H1 (cell line): Measurements from ENCODE around the gene KCNQ1. TPM values are rescaled to one million over a fixed set of nuclear protein-coding genes. Genes with fewer than 3 reads are reported as not detected.

Experiments used
- CTCF ChIA-PET: fragments of 300-600 bp; sonication (Branson Sonifier 250); formaldehyde crosslinking; loops from one replicate; lab custom pipeline; 2021; ENCODE audit not compliant: partially characterized antibody; lab: Charles Lee
- POLR2A ChIA-PET: fragments of 300-600 bp; sonication (Branson Sonifier 250); formaldehyde crosslinking; loops from one replicate; lab custom pipeline; 2021; ENCODE audit warnings: inconsistent platforms; ENCODE audit not compliant: partially characterized antibody; lab: Charles Lee
- DNase-seq, 2 experiments: peaks; one replicate each; pipeline versions ENCODE4 v3.0.0 to v3.0.0-alpha.2; 2010 to 2022; ENCODE audit warnings: low spot score in 2 of 2, low read depth in 1 of 2, mixed read lengths in 1 of 2
- FAIRE-seq: peaks from 2 replicates; lab custom pipeline; 2011; peaks lifted over from hg19 to GRCh38; lab: Jason Lieb, UNC
- H2AFZ ChIP-seq: 2 replicates; pipeline ENCODE4 v1.8.1; 2012; ENCODE audit warnings: low read length, inconsistent platforms
- H2AK5ac ChIP-seq: 2 replicates; pipeline ENCODE4 v1.6.1; 2013; ENCODE audit warnings: low read depth, low read length
- H2BK120ac ChIP-seq: replicated peaks from 2 replicates; pipeline ENCODE3; 2013; ENCODE audit warnings: low read depth, low read length, inconsistent platforms
- H2BK12ac ChIP-seq: 2 replicates; pipeline ENCODE4 v1.6.1; 2013; ENCODE audit warnings: low read depth, low read length
- H2BK15ac ChIP-seq: 2 replicates; pipeline ENCODE4 v1.6.1; 2013; ENCODE audit warnings: low read length
- H2BK20ac ChIP-seq: 2 replicates; pipeline ENCODE4 v1.6.1; 2013; ENCODE audit warnings: low read length
- H2BK5ac ChIP-seq: 2 replicates; pipeline ENCODE4 v1.6.1; 2013; ENCODE audit warnings: low read depth, low read length
- H3K14ac ChIP-seq: 2 replicates; pipeline ENCODE4 v1.6.1; 2013; ENCODE audit warnings: inconsistent platforms; ENCODE audit not compliant: insufficient read length
- H3K18ac ChIP-seq: 2 replicates; pipeline ENCODE4 v1.6.1; 2013; ENCODE audit warnings: low read length; ENCODE audit errors: extremely low read depth
- H3K23ac ChIP-seq: 2 replicates; pipeline ENCODE4 v1.6.1; 2013; ENCODE audit warnings: inconsistent platforms; ENCODE audit not compliant: insufficient read length
- H3K23me2 ChIP-seq: 2 replicates; pipeline ENCODE4 v1.6.1; 2013; ENCODE audit warnings: low read depth, low read length
- H3K27ac ChIP-seq: 2 replicates; pipeline ENCODE4 v1.6.1; 2011; ENCODE audit warnings: low read depth, low read length, inconsistent platforms
- H3K27me3 ChIP-seq, 4 experiments: replicated peaks in 1 of 4; 1 replicate in 1 of 4; 2 replicates in 3 of 4; pipeline versions ENCODE4 v1.6.1 to v1.8.1; 2011 to 2013; ENCODE audit warnings: low read length in 3 of 4, mild to moderate bottlenecking in 3 of 4, inconsistent platforms in 2 of 4, mixed read lengths in 2 of 4, moderate library complexity in 1 of 4; ENCODE audit not compliant: control insufficient read depth in 3 of 4, insufficient read depth in 3 of 4; ENCODE audit errors: extremely low read depth in 1 of 4
- H3K36me3 ChIP-seq, 4 experiments: 2 replicates each; pipeline versions ENCODE4 v1.6.1 to v1.8.1; 2011 to 2013; ENCODE audit warnings: mild to moderate bottlenecking in 4 of 4, low read length in 3 of 4, moderate library complexity in 2 of 4, control low read depth in 1 of 4, inconsistent platforms in 1 of 4; ENCODE audit not compliant: insufficient read depth in 4 of 4, control insufficient read depth in 2 of 4
- H3K4ac ChIP-seq: replicated peaks from 2 replicates; pipeline ENCODE3; 2013; ENCODE audit warnings: low read length, low read depth, mixed read lengths, inconsistent platforms; ENCODE audit not compliant: insufficient read length
- H3K4me1 ChIP-seq, 4 experiments: replicated peaks in 1 of 4; 1 replicate in 1 of 4; 2 replicates in 3 of 4; pipeline versions ENCODE4 v1.6.1 to v1.8.1; 2011 to 2013; ENCODE audit warnings: low read length in 3 of 4, inconsistent platforms in 2 of 4, mixed read lengths in 1 of 4; ENCODE audit not compliant: insufficient read depth in 4 of 4, control insufficient read depth in 3 of 4
- H3K4me2 ChIP-seq, 2 experiments: 2 replicates each; pipeline versions ENCODE4 v1.6.1 to v1.8.1; 2011 to 2013; ENCODE audit warnings: low read depth in 2 of 2, low read length in 2 of 2, control low read depth in 1 of 2, inconsistent platforms in 1 of 2, mild to moderate bottlenecking in 1 of 2; ENCODE audit not compliant: insufficient read depth in 1 of 2
- H3K4me3 ChIP-seq, 4 experiments: fragments of 200-600, 300-600 bp in 1 of 4; sonication (generic), shearing (Covaris generic), sonication (Bioruptor Twin) in 1 of 4; 2 replicates each; pipeline versions ENCODE4 v1.5.1 to v1.8.1; 2011 to 2016; ENCODE audit warnings: low read length in 4 of 4, low read depth in 3 of 4, control low read depth in 2 of 4, inconsistent platforms in 2 of 4, mild to moderate bottlenecking in 2 of 4, mixed read lengths in 1 of 4, moderate library complexity in 1 of 4; ENCODE audit not compliant: insufficient read depth in 2 of 4; ENCODE audit errors: extremely low read depth in 1 of 4
- H3K56ac ChIP-seq: replicated peaks from 2 replicates; pipeline ENCODE3; 2013; ENCODE audit warnings: low read depth, mild to moderate bottlenecking, mixed read lengths, low read length, inconsistent platforms; ENCODE audit not compliant: insufficient read length
- H3K79me1 ChIP-seq: 2 replicates; pipeline ENCODE4 v1.6.1; 2013; ENCODE audit warnings: low read depth, low read length, control low read depth
- H3K79me2 ChIP-seq, 2 experiments: 2 replicates each; pipeline versions ENCODE4 v1.6.1 to v1.8.1; 2012 to 2013; ENCODE audit warnings: low read length in 2 of 2, mild to moderate bottlenecking in 2 of 2, inconsistent platforms in 1 of 2; ENCODE audit not compliant: insufficient read depth in 2 of 2, control insufficient read depth in 1 of 2
- H3K9ac ChIP-seq, 4 experiments: replicated peaks in 1 of 4; 1 replicate in 1 of 4; 2 replicates in 3 of 4; pipeline versions ENCODE4 v1.6.1 to v1.8.1; 2011 to 2013; ENCODE audit warnings: low read depth in 3 of 4, low read length in 3 of 4, control low read depth in 2 of 4, mild to moderate bottlenecking in 2 of 4, moderate library complexity in 2 of 4, inconsistent platforms in 1 of 4; ENCODE audit errors: extremely low read depth in 1 of 4
- H3K9me3 ChIP-seq, 2 experiments: 2 replicates each; pipeline versions ENCODE4 v1.6.1 to v1.8.1; 2012 to 2013; ENCODE audit warnings: mild to moderate bottlenecking in 2 of 2, moderate library complexity in 2 of 2, control low read depth in 1 of 2, inconsistent platforms in 1 of 2, low read depth in 1 of 2, low read length in 1 of 2, mixed read lengths in 1 of 2; ENCODE audit not compliant: insufficient read depth in 2 of 2
- H4K20me1 ChIP-seq, 2 experiments: replicated peaks in 1 of 2; 2 replicates each; pipeline versions ENCODE3 to v1.8.1; 2011 to 2013; ENCODE audit warnings: inconsistent platforms in 2 of 2, low read length in 2 of 2, mild to moderate bottlenecking in 1 of 2; ENCODE audit not compliant: insufficient read depth in 2 of 2, control insufficient read depth in 1 of 2
- H4K5ac ChIP-seq: 2 replicates; pipeline ENCODE4 v1.6.1; 2013; ENCODE audit warnings: low read length, low read depth, mixed read lengths, inconsistent platforms; ENCODE audit not compliant: insufficient read length
- H4K8ac ChIP-seq: 2 replicates; pipeline ENCODE4 v1.8.0; 2013; ENCODE audit warnings: mild to moderate bottlenecking, moderate library complexity, low read length, inconsistent platforms; ENCODE audit not compliant: insufficient read depth; ENCODE audit errors: extremely low read depth
- H4K91ac ChIP-seq: replicated peaks from 2 replicates; pipeline ENCODE3; 2013; ENCODE audit warnings: low read length, mixed read lengths, inconsistent platforms; ENCODE audit not compliant: insufficient read length
- POU5F1 ChIP-seq: IDR thresholded peaks from 2 replicates; pipeline ENCODE4 v1.6.1; 2011; ENCODE audit warnings: low read depth, mild to moderate bottlenecking, low read length, moderate library complexity
- RFX5 ChIP-seq: IDR thresholded peaks from 2 replicates; pipeline ENCODE4 v1.6.1; 2011; ENCODE audit warnings: low read depth, low read length, improper control_type of control experiment, borderline replicate concordance
- WGBS, 2 experiments: shearing (Covaris generic) in 1 of 2; methylation state at CpG; one replicate each; pipeline versions ENCODE4 v1.1.6 to v1.1.7; 2013 to 2015; ENCODE audit warnings: low lambda C conversion rate in 2 of 2, mixed read lengths in 2 of 2, inconsistent platforms in 1 of 2, low coverage in 1 of 2, missing lambda C conversion rate in 1 of 2; ENCODE audit not compliant: insufficient replicate concordance in 2 of 2, insufficient coverage in 1 of 2, insufficient read length in 1 of 2; ENCODE audit errors: extremely low coverage in 1 of 2, missing lambda C conversion rate in 1 of 2; 5-methylcytosine and 5-hydroxymethylcytosine counted together
- polyA plus RNA-seq, 7 experiments: library from polyadenylated mRNA; depleted of rRNA in 3 of 7; stranded (reverse) in 5 of 7; unstranded in 2 of 7; fragments of >200 nt in 5 of 7; fragments of 200-250 nt in 2 of 7; gene quantifications; 1 replicate in 5 of 7; 2 replicates in 1 of 7; 4 replicates in 1 of 7; pipeline versions ENCODE4 v1.2.1 to v1.2.3, GENCODE V29; 2011 to 2013; ENCODE audit warnings: missing spikeins in 2 of 7, mixed read lengths in 2 of 7
- total RNA-seq: library from RNA; stranded (reverse); fragmentation: NEBNext Ultra II Directional; extraction: Animal tissue kit (Norgen Biotek cat#: 25700); gene quantifications from 2 replicates; pipeline ENCODE4 v1.2.1, GENCODE V29; 2021

Gene KCNQ1
- total and polyA plus RNA-seq, 2 of the 8 experiments (the other 6 are each of a cell fraction or from before 2014, with no cell fraction given): 1.9 to 2.0 TPM

DNA sequence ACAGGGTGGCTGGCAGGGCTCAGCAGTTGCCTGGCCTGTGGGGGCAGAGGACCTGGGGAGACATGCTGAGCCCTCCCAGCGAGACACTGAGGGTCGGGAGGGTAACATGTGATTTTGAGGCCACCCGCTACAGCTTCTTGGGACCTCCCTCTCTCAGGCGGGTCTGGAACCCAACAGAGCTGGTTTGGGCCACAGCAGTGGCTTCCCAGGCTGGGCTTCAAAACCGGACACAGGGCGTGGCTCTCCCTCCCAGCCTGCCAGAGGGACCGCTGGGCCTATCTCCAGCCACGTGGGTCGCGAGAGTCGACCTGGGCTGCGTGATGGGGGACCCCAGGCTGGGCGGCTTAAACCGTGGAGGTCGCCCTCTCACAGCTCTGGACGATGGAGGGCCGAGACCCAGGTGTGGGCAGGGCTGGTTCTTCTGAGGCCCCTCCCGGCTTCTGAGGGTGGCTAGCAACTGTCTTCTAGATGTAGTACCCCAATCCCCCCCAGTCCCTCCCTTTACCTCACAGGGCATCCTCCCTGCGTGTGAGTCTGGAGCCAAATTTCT lies 91.7 kb downstream of the KCNQ1 start:
- Histone ChIP-seq H3K9me3 (no peaks in the 10 kb centered on the region), H2BK5ac (no peak overlapping the region), H3K4me2 (no peak overlapping the region), H2BK12ac (no peak overlapping the region), H3K23me2 (no peaks in the 10 kb centered on the region), H4K20me1 (peaks cover 0 to 7% of the 10 kb centered on the region in 2 experiments), H3K27ac (no peak overlapping the region), H3K14ac (no peak overlapping the region), H3K4me1 (peaks cover 4 to 19% (median 10%) of the 10 kb centered on the region in 4 experiments), H3K18ac (no peak overlapping the region), H2AFZ (no peak overlapping the region), H3K4me3 (no peak overlapping the region), H3K36me3 (no peaks in the 10 kb centered on the region), H3K27me3 (peaks cover 1 to 62% (median 30%) of the 10 kb centered on the region in 4 experiments; a peak in 6 of 7 replicates), H3K56ac (no peak overlapping the region), H2BK120ac (no peak overlapping the region), H3K23ac (no peak overlapping the region), H4K91ac (no peak overlapping the region), H2AK5ac (no peak overlapping the region), H3K79me1 (no peaks in the 10 kb centered on the region), H4K8ac (no peak overlapping the region), H4K5ac (no peak overlapping the region), H3K4ac (no peak overlapping the region), H2BK20ac (no peak overlapping the region), H3K79me2 (no peaks in the 10 kb centered on the region), H2BK15ac (no peak overlapping the region), H3K9ac (no peak overlapping the region)
- POLR2A ChIA-PET: interaction anchor here (2.9 kb wide), 1 partner anchor 356 kb away, joined by 9 read pairs; no protein-coding TSS in a partner anchor
- WGBS, 2 experiments: 86% methylated on average over 16 of the region's 19 CpGs; no CpG with 5 or more reads in 1 of the 2 experiments
- TF ChIP-seq POU5F1: no peak
- no peak for TF ChIP-seq RFX5
- CTCF ChIA-PET: interaction anchor here (0.6 to 14.3 kb wide), 4 partner anchors 155 to 393 kb away, joined by 3 to 521 read pairs (median 3); partner anchors contain the start of genes CDKN1C and PHLDA2
- FAIRE-seq: no peak
- no peak for DNase-seq
